Thoracic aorta (tissue), 2 donors: ENCODE measurements around the gene ADPGK. TPM values are rescaled to one million over a fixed set of nuclear protein-coding genes. Genes with fewer than 3 reads are reported as not detected.

Source experiments
- ATAC-seq: fragments of 150-250 bp; one replicate; pipeline ENCODE4 v1.8.0; 2017; ENCODE audit warnings: low read depth; ENCODE audit not compliant: insufficient number of reproducible peaks, low FRiP score
- DNase-seq: peaks from one replicate; pipeline ENCODE4 v3.0.0-alpha.2; 2020; ENCODE audit warnings: low spot score
- H3K27ac ChIP-seq, 2 donors: fragments of 200-600 bp; sonication (generic); 1 replicate in 1 of 2; 2 replicates in 1 of 2; pipeline ENCODE4 v1.5.1; 2016; ENCODE audit warnings: mild to moderate bottlenecking in 2 of 2, moderate library complexity in 2 of 2
- H3K27me3 ChIP-seq: fragments of 200-600 bp; sonication (generic); replicated peaks from 2 replicates; pipeline ENCODE4 v1.6.0; 2016; ENCODE audit warnings: mild to moderate bottlenecking; ENCODE audit not compliant: insufficient read depth
- H3K36me3 ChIP-seq: fragments of 200-600 bp; sonication (generic); one replicate; pipeline ENCODE4 v1.5.1; 2016
- H3K4me1 ChIP-seq, 2 donors: fragments of 200-600 bp; sonication (generic); 1 replicate in 1 of 2; 2 replicates in 1 of 2; pipeline versions ENCODE4 v1.5.1 to v1.6.0; 2016; ENCODE audit warnings: low read depth in 2 of 2, mild to moderate bottlenecking in 1 of 2; ENCODE audit not compliant: control insufficient read depth in 1 of 2
- H3K4me3 ChIP-seq: fragments of 200-600 bp; sonication (generic); 2 replicates; pipeline ENCODE4 v1.5.1; 2016; ENCODE audit warnings: mild to moderate bottlenecking
- H3K9me3 ChIP-seq: fragments of 200-600 bp; sonication (generic); 2 replicates; pipeline ENCODE4 v1.5.1; 2016
- CTCF ChIP-seq: fragments of 200-600 bp; sonication (generic); IDR thresholded peaks from one replicate; pipeline ENCODE4 v1.5.1; 2019; ENCODE audit warnings: antibody characterized with exemption
- total RNA-seq, 2 donors: library from RNA; depleted of rRNA; stranded (reverse); fragments of >200 nt; gene quantifications; one replicate each; pipeline versions ENCODE4 v1.1.0 to v1.2.3, GENCODE V29; 2016

ADPGK gene
- 10 to 100 TPM; 47.8 to 81.2 TPM for total RNA-seq

DNA sequence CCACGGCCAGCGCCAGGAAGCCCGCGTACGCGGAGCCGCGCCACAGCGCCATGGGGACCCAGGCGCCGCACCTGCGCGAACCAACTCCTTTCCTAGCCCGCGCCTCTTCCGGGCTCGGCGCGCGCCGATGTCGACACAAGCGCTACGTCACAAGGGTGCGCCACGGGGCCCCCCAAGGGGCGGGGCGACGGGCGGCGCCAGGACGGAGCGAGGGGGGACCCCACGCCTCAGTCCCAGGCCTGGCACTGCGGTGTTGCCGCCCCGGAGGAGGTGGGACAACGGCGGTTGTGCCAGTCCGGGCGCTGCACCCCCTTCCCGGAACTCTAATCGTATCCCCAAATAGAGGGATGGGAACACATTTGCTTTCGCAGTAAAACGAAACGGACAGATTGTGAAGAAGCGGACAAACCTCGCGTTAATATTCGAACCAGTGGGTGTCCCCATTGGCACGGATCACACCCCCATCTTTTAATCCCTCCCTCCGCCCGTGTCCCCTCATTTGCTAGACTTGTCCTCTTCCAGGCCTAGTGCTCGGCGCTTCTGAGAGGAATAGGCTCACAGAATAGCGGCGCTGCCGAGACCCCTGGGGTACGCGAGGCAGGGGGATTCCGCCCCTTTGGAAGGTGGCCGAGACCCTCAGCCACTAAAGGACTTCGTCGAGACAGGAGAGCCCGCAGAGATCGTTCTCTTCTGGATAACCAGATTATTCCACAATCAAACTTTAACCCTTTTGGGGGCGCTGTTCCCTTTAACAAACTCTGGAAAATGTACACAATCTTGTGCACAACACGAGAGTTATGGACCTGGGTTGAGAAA is at the start of gene ADPGK:
TSS of gene ADPGK (minus strand) at position 119 of the 816 bp plus-strand sequence. CDS start at position 52, 67 bp downstream.
- peak within 1 kb of the TSS; percentile 95 for H3K4me3 ChIP-seq
- H3K4me1 ChIP-seq: peaks cover 17 to 43% of the 10 kb centered on the region in 2 donors
- DNase-seq (peak; percentile 47), ATAC-seq (peak; percentile 89)
- no peaks in the 10 kb centered on the region for H3K9me3 ChIP-seq
- H3K27ac ChIP-seq: peak within 1 kb of the TSS; percentile 91 to 94
- H3K27me3 ChIP-seq: no peaks in the 10 kb centered on the region
- peak; percentile 55 for TF ChIP-seq CTCF
- no peaks in the 10 kb centered on the region for H3K36me3 ChIP-seq

GRCh38 chr15:72827226-72827625 is 43.7 kb upstream of the ADPGK start:
- TF ChIP-seq CTCF: no peak
- H3K4me3 ChIP-seq: no peak overlapping the region
- peak overlapping the region; percentile 36 to 46 for H3K27ac ChIP-seq
- H3K9me3 ChIP-seq: no peaks in the 10 kb centered on the region
- DNase-seq (no peak), ATAC-seq (no peak)
- no peaks in the 10 kb centered on the region for H3K36me3 ChIP-seq
- H3K27me3 ChIP-seq: no peaks in the 10 kb centered on the region
- peaks cover 0 to 9% of the 10 kb centered on the region in 2 donors for H3K4me1 ChIP-seq

- DNase-seq (no peak), ATAC-seq (no peak)
- no peak overlapping the region for H3K4me3 ChIP-seq
These were observed 43.1 kb upstream of the ADPGK start for GRCh38 chr15:72826611-72827010.

GRCh38 chr15:72825829-72826228 is 42.3 kb upstream of the ADPGK start:
- Histone ChIP-seq H3K4me1 (peaks cover 0 to 9% of the 10 kb centered on the region in 2 donors), H3K27ac (no peak overlapping the region), H3K27me3 (no peaks in the 10 kb centered on the region), H3K36me3 (no peaks in the 10 kb centered on the region), H3K9me3 (no peaks in the 10 kb centered on the region), H3K4me3 (no peak overlapping the region)
- DNase-seq (no peak), ATAC-seq (no peak)
- TF ChIP-seq CTCF: no peak

More at GRCh38 chr15:72826611-72827010, 43.1 kb upstream of the ADPGK start:
- peaks cover 0 to 9% of the 10 kb centered on the region in 2 donors for H3K4me1 ChIP-seq
- H3K9me3 ChIP-seq: no peaks in the 10 kb centered on the region
- no peaks in the 10 kb centered on the region for H3K27me3 ChIP-seq
- H3K27ac ChIP-seq: peak overlapping the region in 1 of 2 donors; percentile 46
- H3K36me3 ChIP-seq: no peaks in the 10 kb centered on the region
- no peak for TF ChIP-seq CTCF

DNA sequence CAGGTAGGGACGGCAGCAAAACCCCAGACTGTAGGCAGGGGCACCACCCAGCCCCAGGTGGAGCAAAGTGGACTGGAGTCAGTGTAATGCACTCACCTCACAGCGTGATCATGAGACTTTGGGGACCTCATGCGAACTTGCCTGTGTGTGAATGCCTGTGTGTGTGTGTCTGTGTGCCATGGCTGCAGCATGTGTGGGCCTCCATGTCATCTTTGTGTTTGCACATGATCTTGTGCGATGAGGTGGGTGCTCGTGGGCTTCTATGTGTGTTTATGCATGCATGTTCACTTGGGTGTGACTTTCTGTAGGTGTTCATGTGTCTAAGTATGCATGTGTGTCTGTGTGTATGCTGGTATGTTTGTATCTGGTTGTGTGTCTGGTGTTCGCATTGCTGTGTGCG is 41.2 kb upstream of the ADPGK start:
- TF ChIP-seq CTCF: no peak
- Histone ChIP-seq H3K27ac (no peak overlapping the region), H3K4me1 (peaks cover 0 to 9% of the 10 kb centered on the region in 2 donors), H3K27me3 (no peaks in the 10 kb centered on the region), H3K4me3 (no peak overlapping the region), H3K36me3 (no peaks in the 10 kb centered on the region), H3K9me3 (no peaks in the 10 kb centered on the region)
- ATAC-seq (no peak), DNase-seq (no peak)
